ENCODE results near the gene F7. TPM values are rescaled to one million over a fixed set of nuclear protein-coding genes. Genes with fewer than 3 reads are reported as not detected.

The F7 gene
- total RNA-seq, 2 donors from 2014 or later, result not detected

GRCh38 chr13:113155982-113156655 lies 50.5 kb downstream of the F7 start:
- Histone ChIP-seq H3K9me3 (no peaks in the 10 kb centered on the region), H3K4me1 (peaks cover 16% of the 10 kb centered on the region), H3K4me3 (no peak overlapping the region), H3K27me3 (no peaks in the 10 kb centered on the region), H3K36me3 (replicated peaks in 1 of 2; ENCODE audit: insufficient read depth in 1 of 2, low read depth in 2 of 2) (no peaks in the 10 kb centered on the region), H3K27ac (no peak overlapping the region)
- TF ChIP-seq, protein P1, sequence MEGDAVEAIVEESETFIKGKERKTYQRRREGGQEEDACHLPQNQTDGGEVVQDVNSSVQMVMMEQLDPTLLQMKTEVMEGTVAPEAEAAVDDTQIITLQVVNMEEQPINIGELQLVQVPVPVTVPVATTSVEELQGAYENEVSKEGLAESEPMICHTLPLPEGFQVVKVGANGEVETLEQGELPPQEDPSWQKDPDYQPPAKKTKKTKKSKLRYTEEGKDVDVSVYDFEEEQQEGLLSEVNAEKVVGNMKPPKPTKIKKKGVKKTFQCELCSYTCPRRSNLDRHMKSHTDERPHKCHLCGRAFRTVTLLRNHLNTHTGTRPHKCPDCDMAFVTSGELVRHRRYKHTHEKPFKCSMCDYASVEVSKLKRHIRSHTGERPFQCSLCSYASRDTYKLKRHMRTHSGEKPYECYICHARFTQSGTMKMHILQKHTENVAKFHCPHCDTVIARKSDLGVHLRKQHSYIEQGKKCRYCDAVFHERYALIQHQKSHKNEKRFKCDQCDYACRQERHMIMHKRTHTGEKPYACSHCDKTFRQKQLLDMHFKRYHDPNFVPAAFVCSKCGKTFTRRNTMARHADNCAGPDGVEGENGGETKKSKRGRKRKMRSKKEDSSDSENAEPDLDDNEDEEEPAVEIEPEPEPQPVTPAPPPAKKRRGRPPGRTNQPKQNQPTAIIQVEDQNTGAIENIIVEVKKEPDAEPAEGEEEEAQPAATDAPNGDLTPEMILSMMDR (IDR thresholded peaks at IDR 0.05), result no peak
- TF ChIP-seq POLR2A (IDR thresholded peaks at IDR 0.05), result no peak
- intact Hi-C loops (cut with DNase I), result no loop called here
- DNase-seq (no peak), ATAC-seq (no peak)
- WGBS, 2 donors, result 84 to 92% methylated on average over 9 of the region's 9 CpGs

GRCh38 chr13:113157206-113157928 lies 51.8 kb downstream of the F7 start:
- ATAC-seq (no peak), DNase-seq (no peak)
- intact Hi-C loops (cut with DNase I), result no loop called here
- 72 to 76% methylated on average over 12 of the region's 12 CpGs for WGBS, 2 donors
- H3K36me3 ChIP-seq (replicated peaks in 1 of 2; ENCODE audit: insufficient read depth in 1 of 2, low read depth in 2 of 2), result no peaks in the 10 kb centered on the region
- no peak overlapping the region for H3K4me3 ChIP-seq
- TF ChIP-seq, protein P1 (IDR thresholded peaks at IDR 0.05), result no peak
- no peak for TF ChIP-seq POLR2A (IDR thresholded peaks at IDR 0.05)
- peaks cover 16% of the 10 kb centered on the region for H3K4me1 ChIP-seq
- H3K9me3 ChIP-seq, result no peaks in the 10 kb centered on the region
- H3K27ac ChIP-seq, result no peak overlapping the region
- no peaks in the 10 kb centered on the region for H3K27me3 ChIP-seq

DNA sequence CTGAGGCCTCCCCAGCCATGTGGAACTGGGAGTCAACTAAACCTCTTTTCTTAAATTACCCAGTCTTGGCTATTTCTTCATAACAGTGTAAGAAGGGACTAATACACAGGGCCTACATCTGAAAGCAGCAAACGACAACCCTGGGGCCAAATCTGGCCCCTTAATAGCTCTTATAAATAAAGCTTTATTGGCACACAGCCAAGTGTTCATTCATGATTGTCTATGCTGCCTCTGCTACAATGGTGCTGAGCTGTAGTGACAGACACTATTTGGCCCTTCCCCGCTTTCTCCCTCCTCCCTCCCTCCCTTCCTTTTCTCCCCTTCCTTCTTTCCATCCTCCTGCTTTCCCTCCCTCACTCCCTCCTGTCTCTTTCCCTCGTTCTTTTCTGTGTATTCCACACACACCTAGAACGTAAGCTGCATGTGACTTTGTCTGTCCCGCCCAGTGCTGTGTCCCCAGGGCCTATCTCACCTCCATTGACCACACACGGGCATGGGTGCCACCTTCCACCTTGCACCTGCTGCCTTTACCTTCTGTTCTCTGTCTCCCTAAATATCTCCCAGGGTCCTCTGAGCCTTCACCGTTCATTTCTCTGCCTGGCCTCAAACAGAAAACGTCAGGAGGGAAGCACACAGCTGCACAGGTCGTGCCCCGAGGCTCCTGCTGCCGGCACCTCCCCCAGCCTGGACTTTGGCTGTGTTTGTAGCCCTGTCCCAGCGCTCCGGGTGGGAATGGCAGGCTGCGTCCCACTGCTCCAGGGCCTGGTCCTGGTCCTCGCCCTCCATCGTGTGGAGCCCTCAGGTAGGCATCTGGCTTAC lies 52.5 kb downstream of the F7 start, which contains the start of gene PROZ:
Gene PROZ (plus strand): TSS at position 720 of the 819 bp plus-strand sequence. CDS start 13 bp downstream, at position 733.
- Histone ChIP-seq H3K27ac (peak within 1 kb of the TSS in 2 of 4 donors; percentile 10 to 34), H3K27me3 (no peaks in the 10 kb centered on the region), H3K4me1 (peaks cover 10% of the 10 kb centered on the region), H3K36me3 (replicated peaks in 1 of 2; ENCODE audit: insufficient read depth in 1 of 2, low read depth in 2 of 2) (no peaks in the 10 kb centered on the region), H3K4me3 (no peak within 1 kb of the TSS), H3K9me3 (no peaks in the 10 kb centered on the region)
- DNase-seq (peak in 2 of 4 donors; percentile 48 to 55), ATAC-seq (no peak)
- intact Hi-C loops (cut with DNase I), result no loop called here
- TF ChIP-seq, protein P1 (IDR thresholded peaks at IDR 0.05), result no peak
- no peak for TF ChIP-seq POLR2A (IDR thresholded peaks at IDR 0.05)
- 33 to 49% methylated on average over 9 to 16 of the region's 16 CpGs for WGBS, 2 donors

DNA sequence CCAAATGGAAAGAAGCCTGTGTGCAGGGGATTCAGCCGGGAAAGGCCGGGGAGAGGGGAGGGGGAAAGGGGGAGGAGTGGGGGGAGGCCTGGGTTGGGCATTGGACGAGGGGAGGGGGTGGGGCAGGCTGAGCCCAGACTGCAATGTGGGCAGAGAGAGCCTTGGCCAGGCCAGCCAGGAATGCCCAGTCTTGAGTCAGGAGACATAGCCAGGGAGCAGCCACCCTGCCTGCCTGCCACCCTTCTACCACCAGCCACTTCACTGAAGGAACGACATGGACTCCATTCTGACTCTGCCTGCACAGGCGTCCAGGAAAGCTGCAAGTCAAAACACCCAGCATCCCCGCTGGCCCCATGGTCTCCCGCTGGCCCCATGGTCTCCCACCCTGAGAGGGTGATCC lies 53.4 kb downstream of the F7 start:
- 70 to 86% methylated on average over 6 to 7 of the region's 7 CpGs for whole genome bisulfite sequencing, 2 donors
- Histone ChIP-seq H3K4me1 (peaks cover 5% of the 10 kb centered on the region), H3K27me3 (peaks cover 0 to 6% of the 10 kb centered on the region in 2 donors), H3K36me3 (replicated peaks in 1 of 2; ENCODE audit: insufficient read depth in 1 of 2, low read depth in 2 of 2) (no peaks in the 10 kb centered on the region), H3K9me3 (no peaks in the 10 kb centered on the region), H3K27ac (no peak overlapping the region), H3K4me3 (no peak overlapping the region)
- DNase-seq (no peak), ATAC-seq (no peak)
- intact Hi-C loops (cut with DNase I), result no loop called here
- TF ChIP-seq, protein P1 (IDR thresholded peaks at IDR 0.05), result no peak
- TF ChIP-seq POLR2A (IDR thresholded peaks at IDR 0.05), result no peak

Measured in body of pancreas (tissue), 4 donors.